ENCODE data around the gene EPO. TPM values are rescaled to one million over a fixed set of nuclear protein-coding genes. Genes with fewer than 3 reads are reported as not detected.

EPO gene
- total RNA-seq, 1 experiment from 2014 or later: 0.44 TPM

DNA sequence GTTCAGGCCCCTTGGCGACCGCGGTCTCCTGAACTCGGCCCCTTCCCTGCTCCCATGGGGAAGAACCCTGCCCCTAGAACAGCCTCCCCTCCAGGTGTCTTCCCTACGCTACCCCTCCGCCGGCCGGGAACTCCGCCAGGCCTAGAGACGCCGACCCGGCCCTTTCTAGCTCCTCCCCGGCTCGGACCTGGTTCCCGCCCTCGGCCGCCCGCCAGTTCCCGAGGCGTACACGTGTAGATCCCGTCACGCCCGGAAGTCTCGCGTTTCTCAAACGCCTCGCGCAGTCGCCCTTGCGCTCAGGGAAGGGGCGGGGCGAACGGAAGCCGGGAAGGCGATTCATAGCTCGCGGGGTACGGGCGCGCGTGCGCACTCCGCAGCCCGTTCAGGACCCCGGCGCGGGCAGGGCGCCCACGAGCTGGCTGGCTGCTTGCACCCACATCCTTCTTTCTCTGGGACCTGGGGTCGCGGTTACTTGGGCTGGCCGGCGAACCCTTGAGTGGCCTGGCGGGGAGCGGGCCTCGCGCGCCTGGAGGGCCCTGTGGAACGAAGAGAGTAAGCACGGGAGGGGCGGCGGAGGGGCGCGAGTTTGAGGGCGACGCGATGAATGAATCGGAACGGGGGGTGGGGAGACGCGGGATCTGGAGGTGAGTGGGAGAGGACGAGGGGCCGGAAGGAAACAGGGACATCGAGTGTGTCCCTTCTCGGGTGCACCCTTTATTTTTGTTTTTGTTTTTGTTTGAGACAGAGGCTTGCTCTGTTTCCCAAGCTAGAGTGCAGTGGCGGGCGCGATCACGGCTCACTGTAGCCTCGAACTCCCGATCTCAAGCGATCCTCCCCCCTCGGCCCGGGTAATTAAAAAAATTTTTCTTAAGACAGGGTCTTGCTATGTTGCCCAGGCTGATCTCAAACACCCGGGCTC, 14.3 kb upstream of the EPO start, which contains the start of gene POP7:
POP7 (plus strand) TSS at position 369 of the 919 bp plus-strand sequence. CDS start 710 bp downstream, outside the sequence.
- peak; percentile 91 to 99 for DNase-seq
- Histone ChIP-seq H3K9me3 (ENCODE audit: insufficient read depth, low read depth) (no peaks in the 10 kb centered on the region), H3K27me3 (ENCODE audit: insufficient read depth, low read depth) (no peaks in the 10 kb centered on the region), H3K27ac (peak within 1 kb of the TSS; percentile 43), H3F3A (ENCODE audit: insufficient read depth, low read depth) (peaks cover 14% of the 10 kb centered on the region; the same call in 1 of the 2 replicates), H3K4me2 (peak within 1 kb of the TSS; percentile 79), H3K4me3 (peak within 1 kb of the TSS; percentile 86), H3K79me2 (ENCODE audit: low read depth) (peaks cover 22% of the 10 kb centered on the region), H3K4me1 (replicated peaks; ENCODE audit: insufficient read depth) (peaks cover 12% of the 10 kb centered on the region; the same call in 1 of the 2 replicates), H2AFZ (peak within 1 kb of the TSS; percentile 96), H4K20me1 (ENCODE audit: insufficient read depth) (no peaks in the 10 kb centered on the region), H3K9me2 (ENCODE audit: insufficient read depth) (no peaks in the 10 kb centered on the region), H3K36me3 (ENCODE audit: low read depth) (no peaks in the 10 kb centered on the region)
- intact Hi-C loops (cut with micrococcal nuclease; ENCODE audit: unreplicated experiment): loop anchor here (1.0 to 5.0 kb wide), 8 partner anchors 19 to 371 kb away; partner anchors contain the start of genes SLC12A9, TRIP6 and UFSP1
- ChIA-PET POLR2A (ENCODE audit: unreplicated experiment) (interaction anchor here (0.5 to 1.5 kb wide), 24 partner anchors 8 to 787 kb away, joined by 3 to 29 read pairs (median 5); partner anchors contain the start of genes EPHB4, FBXO24, MEPCE and MOSPD3), CTCF (interaction anchor here (0.5 to 2.0 kb wide), 25 partner anchors 8 to 538 kb away, joined by 3 to 25 read pairs (median 6); partner anchors contain the start of genes EPHB4, FBXO24, FIS1 and LRCH4)
- TF ChIP-seq EZH2 (IDR thresholded peaks at IDR 0.05; ENCODE audit: low read depth) (no peak), CTCF (conservative IDR thresholded peaks at IDR 0.05) (no peak)
- TSS peak; percentile 79 for BruUV-seq (replicated peaks)

GRCh38 chr7:100706672-100707311, 13.5 kb upstream of the EPO start:
- ChIA-PET CTCF (interaction anchor here (0.6 kb wide), 1 partner anchor 19 kb away, joined by 3 read pairs; no protein-coding TSS in a partner anchor), POLR2A (ENCODE audit: unreplicated experiment) (interaction anchor here (0.6 to 1.5 kb wide), 3 partner anchors 10 to 145 kb away, joined by 6 to 9 read pairs (median 8); partner anchors contain the start of gene FBXO24)
- peak overlapping the region; percentile 96 for H2AFZ ChIP-seq
- BruUV-seq (replicated peaks): no TSS peak
- no peak for TF ChIP-seq CTCF (conservative IDR thresholded peaks at IDR 0.05)
- no peak for TF ChIP-seq EZH2 (IDR thresholded peaks at IDR 0.05; ENCODE audit: low read depth)
- no peaks in the 10 kb centered on the region for H4K20me1 ChIP-seq (ENCODE audit: insufficient read depth)
- peaks cover 14% of the 10 kb centered on the region; the same call in 1 of the 2 replicates for H3F3A ChIP-seq (ENCODE audit: insufficient read depth, low read depth)
- no peaks in the 10 kb centered on the region for H3K9me2 ChIP-seq (ENCODE audit: insufficient read depth)
- DNase-seq: no peak
- no peaks in the 10 kb centered on the region for H3K27me3 ChIP-seq (ENCODE audit: insufficient read depth, low read depth)
- H3K79me2 ChIP-seq (ENCODE audit: low read depth): peaks cover 22% of the 10 kb centered on the region
- H3K4me2 ChIP-seq: peak overlapping the region; percentile 79
- peak overlapping the region; percentile 86 for H3K4me3 ChIP-seq
- 0 out of 2 replicates have a peak overlapping the region, but pooled peaks have one; percentile 6 for H3K27ac ChIP-seq
- intact Hi-C loops (cut with micrococcal nuclease; ENCODE audit: unreplicated experiment): loop anchor here (1.0 to 5.0 kb wide), 4 partner anchors 19 to 351 kb away; partner anchors contain the start of gene TRIP6
- H3K4me1 ChIP-seq (replicated peaks; ENCODE audit: insufficient read depth): peaks cover 12% of the 10 kb centered on the region; the same call in 1 of the 2 replicates
- no peaks in the 10 kb centered on the region for H3K36me3 ChIP-seq (ENCODE audit: low read depth)
- no peaks in the 10 kb centered on the region for H3K9me3 ChIP-seq (ENCODE audit: insufficient read depth, low read depth)

DNA sequence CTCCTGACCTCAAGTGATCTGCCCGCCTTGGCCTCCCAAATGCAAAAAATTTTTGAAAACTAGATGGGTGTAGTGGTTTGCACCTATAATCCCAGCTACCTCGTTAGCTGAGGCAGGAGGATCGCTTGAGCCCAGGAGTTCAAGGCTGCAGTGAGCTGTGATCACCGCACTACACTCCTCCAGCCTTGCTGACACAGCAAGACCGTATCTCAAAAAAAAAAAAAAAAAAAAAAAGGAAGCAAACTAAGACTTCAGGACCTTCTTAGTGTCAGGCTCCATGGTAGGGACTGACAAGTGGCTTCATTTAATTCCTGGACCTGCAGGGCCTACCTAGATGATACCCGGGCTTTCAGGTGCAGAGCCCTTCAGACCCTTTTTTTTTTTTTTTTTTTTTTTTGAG, 11.9 kb upstream of the EPO start:
- BruUV-seq (replicated peaks): no TSS peak
- H4K20me1 ChIP-seq (ENCODE audit: insufficient read depth): no peaks in the 10 kb centered on the region
- H3K27ac ChIP-seq: no peak overlapping the region
- no peaks in the 10 kb centered on the region for H3K9me2 ChIP-seq (ENCODE audit: insufficient read depth)
- H3K4me2 ChIP-seq: no peak overlapping the region
- no peaks in the 10 kb centered on the region for H3K36me3 ChIP-seq (ENCODE audit: low read depth)
- peaks cover 14% of the 10 kb centered on the region; the same call in 1 of the 2 replicates for H3F3A ChIP-seq (ENCODE audit: insufficient read depth, low read depth)
- no peak overlapping the region for H2AFZ ChIP-seq
- intact Hi-C loops (cut with micrococcal nuclease; ENCODE audit: unreplicated experiment): loop anchor here (5.0 kb wide), 3 partner anchors 94 to 349 kb away; partner anchors contain the start of gene TRIP6
- no peak for DNase-seq
- TF ChIP-seq CTCF (conservative IDR thresholded peaks at IDR 0.05): no peak
- TF ChIP-seq EZH2 (IDR thresholded peaks at IDR 0.05; ENCODE audit: low read depth): no peak
- peaks cover 12% of the 10 kb centered on the region; the same call in 1 of the 2 replicates for H3K4me1 ChIP-seq (replicated peaks; ENCODE audit: insufficient read depth)
- POLR2A ChIA-PET (ENCODE audit: unreplicated experiment): no interaction called here
- CTCF ChIA-PET: interaction anchor here (0.6 to 0.7 kb wide), 2 partner anchors 220 to 234 kb away, joined by 3 to 5 read pairs; no protein-coding TSS in a partner anchor
- H3K79me2 ChIP-seq (ENCODE audit: low read depth): peaks cover 22% of the 10 kb centered on the region
- H3K9me3 ChIP-seq (ENCODE audit: insufficient read depth, low read depth): no peaks in the 10 kb centered on the region
- no peaks in the 10 kb centered on the region for H3K27me3 ChIP-seq (ENCODE audit: insufficient read depth, low read depth)
- no peak overlapping the region for H3K4me3 ChIP-seq
